CD4-positive, CD25-positive, alpha-beta regulatory T cell (primary cell): ENCODE data around the gene CREG2. TPM values are rescaled to one million over a fixed set of nuclear protein-coding genes. Genes with fewer than 3 reads are reported as not detected.

Experiments used
- ATAC-seq, 2 donors: fragments of 150-1000 bp; cut with Tn5 transposase; one replicate each; pipeline ENCODE4 v1.10.0; 2021; ENCODE audit warnings: low read depth in 2 of 2, moderate number of reproducible peaks in 2 of 2, moderate library complexity in 1 of 2
- DNase-seq, 3 donors: peaks; one replicate each; pipeline versions ENCODE4 v3.0.0 to v3.0.0-alpha.2; 2012 to 2022; ENCODE audit warnings: mixed read lengths in 1 of 3
- H3K27ac ChIP-seq: one replicate; pipeline ENCODE4 v1.7.0; 2013; ENCODE audit warnings: mild to moderate bottlenecking, low read length; ENCODE audit not compliant: insufficient read depth, poor library complexity, severe bottlenecking
- H3K27me3 ChIP-seq: one replicate; pipeline ENCODE4 v1.7.0; 2013; ENCODE audit warnings: low read length; ENCODE audit not compliant: control insufficient read depth, insufficient read depth
- H3K36me3 ChIP-seq: one replicate; pipeline ENCODE4 v1.7.0; 2013; ENCODE audit warnings: mild to moderate bottlenecking, low read length, moderate library complexity; ENCODE audit not compliant: control insufficient read depth, insufficient read depth
- H3K4me1 ChIP-seq: 2 replicates; pipeline ENCODE4 v1.7.0; 2013; ENCODE audit warnings: mild to moderate bottlenecking, low read length; ENCODE audit not compliant: insufficient read depth, control insufficient read depth, poor library complexity, severe bottlenecking
- H3K4me3 ChIP-seq: one replicate; pipeline ENCODE4 v1.7.0; 2013; ENCODE audit warnings: low read depth, mild to moderate bottlenecking, low read length, moderate library complexity
- H3K9me3 ChIP-seq, 2 experiments: 1 replicate in 1 of 2; 2 replicates in 1 of 2; pipeline ENCODE4 v1.7.0; 2013; ENCODE audit warnings: low read length in 2 of 2, mild to moderate bottlenecking in 1 of 2, moderate library complexity in 1 of 2; ENCODE audit not compliant: control insufficient read depth in 2 of 2
- H3K27ac Mint-ChIP-seq, 3 donors: one replicate each; pipeline ENCODE4 v1.8.0; 2020 to 2022; ENCODE audit warnings: mild to moderate bottlenecking in 3 of 3, mixed read lengths in 3 of 3, moderate library complexity in 2 of 3
- H3K27me3 Mint-ChIP-seq: one replicate; pipeline ENCODE4 v1.8.0; 2022; ENCODE audit warnings: mild to moderate bottlenecking, mixed read lengths
- H3K36me3 Mint-ChIP-seq: one replicate; pipeline ENCODE4 v1.8.0; 2020; ENCODE audit warnings: mixed read lengths
- H3K4me1 Mint-ChIP-seq, 4 donors: one replicate each; pipeline ENCODE4 v1.8.0; 2020 to 2022; ENCODE audit warnings: mixed read lengths in 4 of 4, mild to moderate bottlenecking in 1 of 4
- H3K4me3 Mint-ChIP-seq, 4 donors: one replicate each; pipeline ENCODE4 v1.8.0; 2020 to 2022; ENCODE audit warnings: mild to moderate bottlenecking in 4 of 4, mixed read lengths in 4 of 4, moderate library complexity in 3 of 4
- H3K9me3 Mint-ChIP-seq, 7 donors: one replicate each; pipeline ENCODE4 v1.8.0; 2020 to 2022; ENCODE audit warnings: mixed read lengths in 7 of 7, mild to moderate bottlenecking in 3 of 7, moderate library complexity in 2 of 7
- polyA plus RNA-seq, 4 donors: library from polyadenylated mRNA; unstranded; fragments of 300-500 nt; fragmentation: Illumina TruSeq; gene quantifications; one replicate each; pipeline ENCODE4 v1.2.3, GENCODE V29; 2021
- total RNA-seq: library from RNA; stranded (reverse); gene quantifications from one replicate; pipeline ENCODE4 v1.2.3, GENCODE V29; 2022

The CREG2 gene
- total and polyA plus RNA-seq, 5 donors from 2014 or later, result 2.1 to 5.2 (median 2.6) TPM

DNA sequence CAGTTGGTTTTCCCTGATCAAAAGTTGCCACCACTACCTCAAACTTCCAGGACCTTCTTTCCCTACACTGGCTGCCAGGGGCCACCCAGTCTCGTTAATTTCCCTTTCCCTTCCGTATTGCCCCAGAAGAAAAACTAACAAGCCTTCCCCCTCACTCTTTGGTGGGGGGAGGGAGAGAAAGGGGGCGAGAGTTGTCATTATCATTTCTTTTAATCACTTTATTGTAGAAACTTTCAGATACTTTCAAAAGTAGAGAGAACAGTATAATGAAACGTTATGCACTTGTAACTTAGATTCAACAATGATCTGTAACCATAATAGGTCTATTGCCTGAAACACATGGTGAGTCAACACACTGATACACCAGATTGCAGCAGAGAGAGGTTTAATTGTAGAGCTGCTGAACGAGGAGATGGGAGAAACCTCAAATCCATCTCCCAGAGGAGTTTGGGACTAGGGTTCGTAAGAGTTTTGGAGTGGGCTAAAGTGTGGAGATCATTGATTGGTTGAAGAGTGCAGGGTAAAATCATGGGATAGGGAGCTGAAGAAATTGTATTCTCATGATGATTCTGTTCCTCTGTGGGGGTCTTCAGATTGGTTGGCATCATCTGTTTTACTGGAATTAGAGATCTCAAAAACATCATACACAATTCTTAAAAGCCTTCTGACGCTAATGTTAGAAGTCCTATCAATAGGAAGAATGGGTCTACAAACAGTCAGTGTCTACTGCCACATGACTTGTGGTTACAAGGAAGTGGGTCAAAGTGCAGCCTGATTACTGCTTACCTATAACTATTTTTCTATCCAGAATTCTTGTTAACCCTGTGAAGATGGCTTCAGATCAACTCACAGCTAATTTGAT, 76.2 kb downstream of the CREG2 start:
- Histone ChIP-seq H3K4me3 (peak overlapping the region; percentile 58), H3K27me3 (no peaks in the 10 kb centered on the region), H3K9me3 (no peaks in the 10 kb centered on the region), H3K4me1 (peaks cover 36% of the 10 kb centered on the region), H3K36me3 (no peaks in the 10 kb centered on the region), H3K27ac (peak overlapping the region; percentile 68)
- Mint-ChIP-seq H3K9me3 (peaks cover 0 to 2% (median 0%) of the 10 kb centered on the region in 7 donors), H3K27me3 (peaks cover 10% of the 10 kb centered on the region), H3K4me3 (peak overlapping the region; percentile 22 to 98 (median 90)), H3K27ac (peak overlapping the region; percentile 86 to 91 (median 87)), H3K36me3 (peaks cover 5% of the 10 kb centered on the region), H3K4me1 (peaks cover 19 to 52% (median 35%) of the 10 kb centered on the region in 4 donors)
- DNase-seq, result peak in 2 of 3 donors; percentile 46 to 75
- ATAC-seq, result peak; percentile 13 to 18

DNA sequence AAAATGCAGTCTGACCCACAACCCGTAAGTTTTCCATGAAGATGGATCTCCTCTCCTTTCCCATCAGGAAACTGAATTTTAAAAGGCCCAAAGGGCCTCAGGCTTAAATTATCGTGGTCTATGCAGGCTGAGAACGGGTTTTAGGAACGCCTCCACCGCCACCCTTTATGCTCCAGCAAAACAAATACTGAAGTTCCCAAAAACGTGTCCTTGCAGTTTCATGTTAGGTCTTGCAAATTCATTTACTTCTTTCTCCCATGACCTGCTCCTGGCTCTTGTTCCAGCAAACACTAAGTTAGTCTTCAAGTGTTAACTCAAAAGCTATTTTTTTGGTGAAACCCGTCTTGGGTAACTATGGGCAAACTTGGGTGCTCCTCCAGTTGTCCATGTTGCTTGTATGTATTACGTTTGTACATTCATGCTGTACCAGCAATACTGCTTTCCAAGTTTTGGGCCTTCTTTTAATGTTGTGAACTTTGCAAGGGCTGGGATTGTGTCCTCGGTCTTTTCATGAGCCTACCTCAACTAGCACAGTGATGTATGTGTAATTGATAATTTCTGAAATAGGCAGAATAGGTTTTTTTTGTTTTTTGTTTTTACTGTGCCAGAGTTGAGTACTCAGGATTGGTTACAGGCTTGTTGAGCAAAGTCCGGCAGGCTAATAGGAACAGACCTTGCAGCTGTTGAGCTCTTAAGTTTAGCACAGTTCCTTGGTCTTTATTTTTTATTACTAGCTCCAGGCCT, 77.0 kb downstream of the CREG2 start:
- peak overlapping the region; percentile 86 to 91 (median 87) for H3K27ac Mint-ChIP-seq
- peak overlapping the region; percentile 47 for H3K4me3 ChIP-seq
- peak overlapping the region; percentile 84 to 98 (median 95) for H3K4me3 Mint-ChIP-seq
- no peak for ATAC-seq
- H3K9me3 ChIP-seq, result no peaks in the 10 kb centered on the region
- peaks cover 12% of the 10 kb centered on the region for H3K36me3 Mint-ChIP-seq
- peaks cover 5% of the 10 kb centered on the region for H3K27me3 Mint-ChIP-seq
- peaks cover 0 to 2% (median 0%) of the 10 kb centered on the region in 7 donors for H3K9me3 Mint-ChIP-seq
- H3K4me1 ChIP-seq, result peaks cover 44% of the 10 kb centered on the region
- no peaks in the 10 kb centered on the region for H3K27me3 ChIP-seq
- H3K4me1 Mint-ChIP-seq, result peaks cover 21 to 55% (median 43%) of the 10 kb centered on the region in 4 donors
- DNase-seq, result no peak
- H3K27ac ChIP-seq, result peak overlapping the region; percentile 68
- H3K36me3 ChIP-seq, result no peaks in the 10 kb centered on the region

DNA sequence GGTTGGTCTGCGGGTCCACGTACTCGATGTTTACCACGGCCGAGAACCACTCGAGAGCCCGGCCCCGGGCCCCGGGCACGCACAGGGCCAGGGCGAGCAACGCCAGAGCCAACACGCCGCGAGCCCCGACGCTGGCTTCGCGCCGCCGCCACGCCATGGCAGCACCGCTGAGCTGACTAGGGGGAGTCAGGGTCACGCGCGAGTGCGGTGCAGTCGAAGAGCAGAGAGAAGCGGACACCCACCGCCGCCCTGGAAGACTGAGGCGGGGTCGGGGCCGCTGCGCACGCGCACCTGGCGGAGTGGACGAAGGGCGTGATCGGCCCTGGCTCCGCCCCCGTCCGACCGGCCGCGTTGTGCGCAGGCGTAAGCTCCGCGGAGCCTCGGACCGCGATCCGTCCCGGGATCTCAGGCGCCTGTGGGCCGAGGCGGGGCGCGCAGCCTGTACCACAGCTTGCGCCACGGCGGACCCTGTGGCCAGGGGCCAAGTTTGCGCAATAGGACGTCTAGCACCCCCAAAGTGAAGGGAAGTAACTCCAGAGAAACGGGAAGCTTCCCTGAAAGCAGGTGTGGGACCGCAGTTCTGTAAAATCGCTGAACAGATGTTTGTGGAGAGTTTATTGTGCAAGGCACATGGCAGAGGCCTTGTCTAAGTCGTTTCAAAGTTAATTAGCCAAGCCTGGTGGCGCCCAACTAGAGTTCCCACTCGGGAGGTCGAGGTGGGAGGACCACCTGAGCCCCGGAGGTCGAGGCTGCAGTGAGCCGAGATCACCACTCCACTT, 78.7 kb downstream of the CREG2 start, which contains the start of gene RNF149:
RNF149 (minus strand) TSS at position 270 of the 779 bp plus-strand sequence; CDS start at position 157, 113 bp downstream.
- peaks cover 0 to 2% (median 0%) of the 10 kb centered on the region in 7 donors for H3K9me3 Mint-ChIP-seq
- peaks cover 16% of the 10 kb centered on the region for H3K36me3 Mint-ChIP-seq
- Histone ChIP-seq H3K4me1 (peaks cover 61% of the 10 kb centered on the region), H3K4me3 (peak within 1 kb of the TSS; percentile 92), H3K27ac (peak within 1 kb of the TSS; percentile 96), H3K9me3 (no peaks in the 10 kb centered on the region), H3K36me3 (no peaks in the 10 kb centered on the region), H3K27me3 (no peaks in the 10 kb centered on the region)
- peak within 1 kb of the TSS; percentile 97 to 99 (median 98) for H3K27ac Mint-ChIP-seq
- H3K27me3 Mint-ChIP-seq, result peaks cover 5% of the 10 kb centered on the region
- peak within 1 kb of the TSS; percentile 95 to 100 (median 96) for H3K4me3 Mint-ChIP-seq
- H3K4me1 Mint-ChIP-seq, result peaks cover 24 to 71% (median 57%) of the 10 kb centered on the region in 4 donors
- ATAC-seq (peak; percentile 66 to 70), DNase-seq (peak; percentile 90)

DNA sequence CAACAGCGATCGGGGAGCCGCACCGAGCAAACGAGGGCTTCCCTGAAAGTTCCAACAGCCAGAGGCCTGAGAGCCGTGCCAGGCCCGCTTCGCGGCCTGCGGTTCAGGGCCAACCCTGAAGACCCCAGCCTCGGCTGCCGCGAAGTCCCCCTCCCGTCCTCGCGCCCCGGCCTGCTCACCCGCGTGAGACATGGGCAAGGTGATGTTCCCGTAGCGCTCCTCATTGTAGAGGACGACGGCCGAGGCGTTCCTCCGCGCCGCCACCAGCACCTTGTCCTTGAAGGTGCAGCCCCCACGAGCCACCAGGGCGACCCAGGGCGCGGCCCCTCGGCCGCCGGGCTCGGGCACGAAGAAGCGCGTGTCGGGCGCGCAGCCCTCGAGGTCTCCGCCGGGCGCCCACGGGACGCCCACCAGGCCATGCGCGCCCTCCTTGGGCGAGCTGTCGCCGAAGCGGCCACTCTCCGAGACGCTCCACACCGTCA, 79.3 kb downstream of the CREG2 start:
- peaks cover 65% of the 10 kb centered on the region for H3K4me1 ChIP-seq
- ATAC-seq, result peak; percentile 3 to 4
- H3K4me3 ChIP-seq, result peak overlapping the region; percentile 92
- peaks cover under 1% of the 10 kb centered on the region for H3K36me3 ChIP-seq
- Mint-ChIP-seq H3K27me3 (peaks cover 5% of the 10 kb centered on the region), H3K36me3 (peaks cover 17% of the 10 kb centered on the region), H3K27ac (peak overlapping the region; percentile 97 to 99 (median 98)), H3K4me3 (peak overlapping the region; percentile 95 to 100 (median 96)), H3K9me3 (peaks cover 0 to 2% (median 0%) of the 10 kb centered on the region in 7 donors), H3K4me1 (peaks cover 24 to 72% (median 58%) of the 10 kb centered on the region in 4 donors)
- H3K27ac ChIP-seq, result peak overlapping the region; percentile 96
- peak in 2 of 3 donors; percentile 44 to 50 for DNase-seq
- no peaks in the 10 kb centered on the region for H3K9me3 ChIP-seq
- no peaks in the 10 kb centered on the region for H3K27me3 ChIP-seq

DNA sequence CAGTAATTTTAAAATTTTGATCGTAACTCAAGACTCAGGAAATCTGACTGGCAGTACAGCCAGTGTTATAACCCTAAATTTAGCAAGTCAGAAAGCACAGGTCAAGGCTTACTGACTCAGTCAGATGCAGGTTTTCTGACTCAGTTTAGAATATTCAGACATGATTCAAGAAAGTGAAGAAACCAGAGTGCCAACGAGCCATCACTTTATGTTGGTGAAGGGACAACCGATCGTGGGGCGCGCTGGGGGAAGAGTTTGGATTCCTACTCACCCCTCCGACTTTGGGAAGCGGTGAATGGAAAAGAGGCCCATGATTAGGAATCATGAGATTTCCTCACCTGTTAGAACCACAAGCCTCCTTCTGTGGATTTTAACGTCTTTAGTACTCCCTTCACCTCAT, 79.8 kb downstream of the CREG2 start:
- Mint-ChIP-seq H3K36me3 (peaks cover 19% of the 10 kb centered on the region), H3K27ac (peak overlapping the region; percentile 97 to 99 (median 98)), H3K4me1 (peaks cover 24 to 76% (median 62%) of the 10 kb centered on the region in 4 donors), H3K4me3 (peak overlapping the region; percentile 95 to 100 (median 96)), H3K9me3 (peaks cover 0 to 2% (median 0%) of the 10 kb centered on the region in 7 donors), H3K27me3 (peaks cover 5% of the 10 kb centered on the region)
- Histone ChIP-seq H3K27me3 (no peaks in the 10 kb centered on the region), H3K36me3 (peaks cover 5% of the 10 kb centered on the region), H3K27ac (peak overlapping the region; percentile 96), H3K9me3 (no peaks in the 10 kb centered on the region), H3K4me1 (peaks cover 70% of the 10 kb centered on the region), H3K4me3 (peak overlapping the region; percentile 92)
- peak in 1 of 3 donors; percentile 23 for DNase-seq
- no peak for ATAC-seq

DNA sequence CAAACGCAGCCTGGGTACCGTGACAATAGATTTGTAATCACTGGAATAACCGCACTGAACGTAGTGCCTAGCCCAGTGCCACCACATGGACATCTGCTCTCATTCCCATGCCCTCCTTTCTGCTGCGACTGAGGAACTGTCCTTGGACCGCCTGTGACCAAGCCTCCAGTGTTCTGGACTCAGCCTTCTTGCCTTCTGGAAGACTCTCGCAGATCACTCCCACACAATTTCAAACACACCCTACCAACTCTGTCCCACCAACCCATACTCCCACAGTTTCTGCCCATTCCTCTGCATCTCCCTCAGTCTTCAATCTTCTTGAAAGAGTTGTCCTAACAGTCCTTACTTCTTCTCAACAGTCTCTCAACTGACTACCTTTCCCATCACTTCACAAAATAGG, 80.9 kb downstream of the CREG2 start:
- Histone ChIP-seq H3K9me3 (no peaks in the 10 kb centered on the region), H3K4me1 (peaks cover 75% of the 10 kb centered on the region), H3K4me3 (peak overlapping the region; percentile 92), H3K27ac (peak overlapping the region; percentile 96), H3K36me3 (peaks cover 13% of the 10 kb centered on the region), H3K27me3 (no peaks in the 10 kb centered on the region)
- Mint-ChIP-seq H3K9me3 (peaks cover 0 to 2% (median 0%) of the 10 kb centered on the region in 7 donors), H3K4me3 (peak overlapping the region; percentile 95 to 100 (median 96)), H3K27me3 (peaks cover 5% of the 10 kb centered on the region), H3K4me1 (peaks cover 21 to 80% (median 64%) of the 10 kb centered on the region in 4 donors), H3K36me3 (peaks cover 28% of the 10 kb centered on the region), H3K27ac (peak overlapping the region; percentile 97 to 99 (median 98))
- DNase-seq (peak in 1 of 3 donors; percentile 16), ATAC-seq (no peak)
